ENCODE results near the gene TEP1.

TEP1 gene

GRCh38 chr14:20329355-20329754 is 83.9 kb downstream of the TEP1 start:
- no peak overlapping the region for H3K27ac ChIP-seq (replicated peaks)
- no peak for DNase-seq (ENCODE audit: low read depth in 1 of 2, low spot score in 1 of 2)
- H3K27me3 ChIP-seq (ENCODE audit: insufficient read depth, poor library complexity, severe bottlenecking) = no peaks in the 10 kb centered on the region
- TF ChIP-seq SPI1 (IDR thresholded peaks at IDR 0.05; ENCODE audit: borderline replicate concordance, low read depth) = no peak
- no peak for TF ChIP-seq POLR2AphosphoS5 (IDR thresholded peaks at IDR 0.05; ENCODE audit: low read depth)
- no peak for TF ChIP-seq CTCF (IDR thresholded peaks at IDR 0.05; ENCODE audit: insufficient read depth, low read length)
- TF ChIP-seq GABPA (IDR thresholded peaks at IDR 0.05; ENCODE audit: low read depth) = no peak
- H3K4me3 ChIP-seq (replicated peaks; ENCODE audit: insufficient read depth, low read length) = no peak overlapping the region

- Histone ChIP-seq H3K27me3 (ENCODE audit: insufficient read depth, poor library complexity, severe bottlenecking) (no peaks in the 10 kb centered on the region), H3K4me3 (replicated peaks; ENCODE audit: insufficient read depth, low read length) (no peak overlapping the region), H3K27ac (replicated peaks) (no peak overlapping the region)
- TF ChIP-seq SPI1 (IDR thresholded peaks at IDR 0.05; ENCODE audit: borderline replicate concordance, low read depth) (no peak), GABPA (IDR thresholded peaks at IDR 0.05; ENCODE audit: low read depth) (no peak), CTCF (IDR thresholded peaks at IDR 0.05; ENCODE audit: insufficient read depth, low read length) (no peak), POLR2AphosphoS5 (IDR thresholded peaks at IDR 0.05; ENCODE audit: low read depth) (no peak)
- TF ChIP-seq, protein P1, sequence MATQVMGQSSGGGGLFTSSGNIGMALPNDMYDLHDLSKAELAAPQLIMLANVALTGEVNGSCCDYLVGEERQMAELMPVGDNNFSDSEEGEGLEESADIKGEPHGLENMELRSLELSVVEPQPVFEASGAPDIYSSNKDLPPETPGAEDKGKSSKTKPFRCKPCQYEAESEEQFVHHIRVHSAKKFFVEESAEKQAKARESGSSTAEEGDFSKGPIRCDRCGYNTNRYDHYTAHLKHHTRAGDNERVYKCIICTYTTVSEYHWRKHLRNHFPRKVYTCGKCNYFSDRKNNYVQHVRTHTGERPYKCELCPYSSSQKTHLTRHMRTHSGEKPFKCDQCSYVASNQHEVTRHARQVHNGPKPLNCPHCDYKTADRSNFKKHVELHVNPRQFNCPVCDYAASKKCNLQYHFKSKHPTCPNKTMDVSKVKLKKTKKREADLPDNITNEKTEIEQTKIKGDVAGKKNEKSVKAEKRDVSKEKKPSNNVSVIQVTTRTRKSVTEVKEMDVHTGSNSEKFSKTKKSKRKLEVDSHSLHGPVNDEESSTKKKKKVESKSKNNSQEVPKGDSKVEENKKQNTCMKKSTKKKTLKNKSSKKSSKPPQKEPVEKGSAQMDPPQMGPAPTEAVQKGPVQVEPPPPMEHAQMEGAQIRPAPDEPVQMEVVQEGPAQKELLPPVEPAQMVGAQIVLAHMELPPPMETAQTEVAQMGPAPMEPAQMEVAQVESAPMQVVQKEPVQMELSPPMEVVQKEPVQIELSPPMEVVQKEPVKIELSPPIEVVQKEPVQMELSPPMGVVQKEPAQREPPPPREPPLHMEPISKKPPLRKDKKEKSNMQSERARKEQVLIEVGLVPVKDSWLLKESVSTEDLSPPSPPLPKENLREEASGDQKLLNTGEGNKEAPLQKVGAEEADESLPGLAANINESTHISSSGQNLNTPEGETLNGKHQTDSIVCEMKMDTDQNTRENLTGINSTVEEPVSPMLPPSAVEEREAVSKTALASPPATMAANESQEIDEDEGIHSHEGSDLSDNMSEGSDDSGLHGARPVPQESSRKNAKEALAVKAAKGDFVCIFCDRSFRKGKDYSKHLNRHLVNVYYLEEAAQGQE (IDR thresholded peaks at IDR 0.05; ENCODE audit: insufficient replicate concordance, low read depth) = no peak
- DNase-seq (ENCODE audit: low read depth in 1 of 2, low spot score in 1 of 2) = no peak
Measured at GRCh38 chr14:20328705-20329104, 84.6 kb downstream of the TEP1 start.

GRCh38 chr14:20327005-20327869 is 86.1 kb downstream of the TEP1 start:
- Histone ChIP-seq H3K27ac (replicated peaks) (no peak overlapping the region), H3K27me3 (ENCODE audit: insufficient read depth, poor library complexity, severe bottlenecking) (no peaks in the 10 kb centered on the region), H3K4me3 (replicated peaks; ENCODE audit: insufficient read depth, low read length) (no peak overlapping the region)
- DNase-seq (ENCODE audit: low read depth in 1 of 2, low spot score in 1 of 2) = peak in 1 of 2 experiments; percentile 53
- TF ChIP-seq GABPA (IDR thresholded peaks at IDR 0.05; ENCODE audit: low read depth) (no peak), CTCF (IDR thresholded peaks at IDR 0.05; ENCODE audit: insufficient read depth, low read length) (peak; percentile 56)

DNA sequence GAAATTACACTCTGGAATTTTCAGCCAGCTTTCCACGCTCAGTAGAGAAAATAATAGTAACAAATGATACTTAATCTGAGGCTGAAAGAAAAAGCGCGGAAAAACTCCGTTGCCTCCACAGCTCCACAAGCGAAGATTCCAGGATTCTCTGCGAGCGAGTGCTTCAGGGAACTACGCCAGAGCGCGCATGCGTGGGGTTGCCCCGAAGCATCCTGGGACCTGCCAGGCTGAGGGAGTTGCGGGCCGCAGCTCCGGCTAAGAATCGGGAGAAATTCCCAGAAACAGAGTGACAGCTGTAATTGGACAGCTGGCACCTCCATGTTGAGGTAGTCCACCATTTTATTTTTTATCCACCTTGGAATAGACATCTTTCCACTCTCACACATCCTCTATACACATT is 95.6 kb downstream of the TEP1 start:
- Histone ChIP-seq H3K27me3 (ENCODE audit: insufficient read depth, poor library complexity, severe bottlenecking) (no peaks in the 10 kb centered on the region), H3K27ac (replicated peaks) (no peak overlapping the region), H3K4me3 (replicated peaks; ENCODE audit: insufficient read depth, low read length) (no peak overlapping the region)
- DNase-seq (ENCODE audit: low read depth in 1 of 2, low spot score in 1 of 2) = no peak
- TF ChIP-seq SPI1 (IDR thresholded peaks at IDR 0.05; ENCODE audit: borderline replicate concordance, low read depth) = no peak
- TF ChIP-seq GABPA (IDR thresholded peaks at IDR 0.05; ENCODE audit: low read depth) = no peak
- TF ChIP-seq, protein P1 (IDR thresholded peaks at IDR 0.05; ENCODE audit: insufficient replicate concordance, low read depth) = no peak
- TF ChIP-seq CTCF (IDR thresholded peaks at IDR 0.05; ENCODE audit: insufficient read depth, low read length) = no peak

Measured in HL-60 (cell line).